HG03575 (cell line): ENCODE measurements around the gene LYZL2.
A peak's percentile ranks its signal among the peaks of the same experiment; 100 is the strongest.
"Not testable (repeated sequence)": the region's sequence is repeated elsewhere in the genome, so short reads cannot be mapped to it uniquely, and the experiment has no call there.

Experiments used
- ATAC-seq: cut with Tn5 transposase; IDR thresholded peaks from one replicate; pipeline ENCODE4 v1.9.1; 2021; ENCODE audit not compliant: unreplicated experiment, insufficient number of reproducible peaks, low FRiP score; ENCODE audit errors: extremely low read depth

Gene LYZL2

GRCh38 chr10:30598105-30598776 is 31.3 kb downstream of the LYZL2 start:
- no peak for ATAC-seq

GRCh38 chr10:30597433-30597824 is 32.1 kb downstream of the LYZL2 start:
- not testable (repeated sequence) for ATAC-seq

GRCh38 chr10:30596493-30597432 is 32.8 kb downstream of the LYZL2 start:
- ATAC-seq, result not testable (repeated sequence)

GRCh38 chr10:30596013-30596412 is 33.5 kb downstream of the LYZL2 start:
- ATAC-seq, result no peak

- no peak for ATAC-seq
Observed at GRCh38 chr10:30594077-30594476, 35.5 kb downstream of the LYZL2 start.

- not testable (repeated sequence) for ATAC-seq
Observed at GRCh38 chr10:30592770-30593169, 36.8 kb downstream of the LYZL2 start.

GRCh38 chr10:30591249-30591670 is 38.3 kb downstream of the LYZL2 start:
- ATAC-seq, result no peak

GRCh38 chr10:30589441-30589840 is 40.1 kb downstream of the LYZL2 start:
- no peak for ATAC-seq

GRCh38 chr10:30587522-30588031 is 42.0 kb downstream of the LYZL2 start:
- peak; percentile 68 for ATAC-seq

GRCh38 chr10:30586828-30587227 is 42.7 kb downstream of the LYZL2 start:
- ATAC-seq, result no peak

GRCh38 chr10:30583778-30584415 is 45.7 kb downstream of the LYZL2 start:
- ATAC-seq, result no peak

GRCh38 chr10:30581779-30582380 is 47.7 kb downstream of the LYZL2 start:
- ATAC-seq, result no peak

- ATAC-seq, result no peak
Observed at GRCh38 chr10:30580676-30581075, 48.9 kb downstream of the LYZL2 start.

- ATAC-seq, result no peak
Observed at GRCh38 chr10:30580241-30580640, 49.3 kb downstream of the LYZL2 start.

- no peak for ATAC-seq
Observed at GRCh38 chr10:30579574-30579973, 50.0 kb downstream of the LYZL2 start.

- ATAC-seq, result no peak
Observed at GRCh38 chr10:30577048-30577447, 52.5 kb downstream of the LYZL2 start.

- no peak for ATAC-seq
Observed at GRCh38 chr10:30576641-30577040, 52.9 kb downstream of the LYZL2 start.

- ATAC-seq, result no peak
Observed at GRCh38 chr10:30574432-30574796, 55.1 kb downstream of the LYZL2 start.

- ATAC-seq, result no peak
Observed at GRCh38 chr10:30573721-30574431, 55.7 kb downstream of the LYZL2 start.
